WTC11 (cell line): Measurements from ENCODE around the gene ZNF205. TPM values are rescaled to one million over a fixed set of nuclear protein-coding genes. Genes with fewer than 3 reads are reported as not detected.

ENCODE experiments used
- ATAC-seq: fragments of 200-7000 bp; cut with Tn5 transposase; 2 replicates; pipeline ENCODE4 v1.10.0; 2021; ENCODE audit warnings: mild to moderate bottlenecking, moderate library complexity
- CTCF ChIA-PET: fragments of 300-600 bp; sonication (Branson Sonifier 250); formaldehyde crosslinking; loops from one replicate; lab custom pipeline; 2021; ENCODE audit warnings: antibody characterized with exemption; lab: Charles Lee
- POLR2A ChIA-PET: fragments of 350-600 bp; sonication (Branson Sonifier 250); formaldehyde crosslinking; loops from one replicate; lab custom pipeline; 2021; ENCODE audit warnings: antibody characterized with exemption; lab: Charles Lee
- DNase-seq: peaks from one replicate; pipeline ENCODE4 v3.0.0; 2021; ENCODE audit warnings: low spot score
- H3K27ac Mint-ChIP-seq: 2 replicates; pipeline ENCODE4 v1.8.0; 2021; ENCODE audit warnings: mixed read lengths
- H3K27me3 Mint-ChIP-seq: 2 replicates; pipeline ENCODE4 v1.8.0; 2021; ENCODE audit warnings: low read depth, mild to moderate bottlenecking, moderate library complexity, mixed read lengths
- H3K36me3 Mint-ChIP-seq: 2 replicates; pipeline ENCODE4 v1.8.0; 2021; ENCODE audit warnings: mixed read lengths
- H3K4me1 Mint-ChIP-seq: 2 replicates; pipeline ENCODE4 v1.8.0; 2022; ENCODE audit warnings: mixed read lengths
- H3K4me3 Mint-ChIP-seq: 2 replicates; pipeline ENCODE4 v1.8.0; 2021; ENCODE audit warnings: mild to moderate bottlenecking, moderate library complexity, mixed read lengths
- H3K9me3 Mint-ChIP-seq: 2 replicates; pipeline ENCODE4 v1.8.0; 2021; ENCODE audit warnings: mixed read lengths
- ATF1 ChIP-seq: sonication (generic); formaldehyde crosslinking; IDR thresholded peaks from 2 replicates; pipeline ENCODE4 v1.8.1; 2023; ENCODE audit warnings: mild to moderate bottlenecking, moderate library complexity, missing genetic modification reagents
- CREB1 ChIP-seq: sonication (generic); formaldehyde crosslinking; IDR thresholded peaks from 2 replicates; pipeline ENCODE4 v1.8.0; 2023; ENCODE audit warnings: mild to moderate bottlenecking, missing genetic modification reagents
- E2F4 ChIP-seq: sonication (generic); formaldehyde crosslinking; IDR thresholded peaks from 2 replicates; pipeline ENCODE4 v1.8.1; 2022; ENCODE audit warnings: low read depth, mild to moderate bottlenecking, moderate library complexity, missing genetic modification reagents, borderline replicate concordance
- FOXP1 ChIP-seq: sonication (generic); formaldehyde crosslinking; IDR thresholded peaks from 2 replicates; pipeline ENCODE4 v1.8.0; 2022; ENCODE audit warnings: missing genetic modification reagents, mild to moderate bottlenecking, moderate library complexity, borderline replicate concordance
- IRF1 ChIP-seq: sonication (generic); formaldehyde crosslinking; IDR thresholded peaks from 2 replicates; pipeline ENCODE4 v1.8.0; 2023; ENCODE audit warnings: missing genetic modification reagents
- KAT7 ChIP-seq: sonication (generic); formaldehyde crosslinking; IDR thresholded peaks from 2 replicates; pipeline ENCODE4 v1.8.1; 2023; ENCODE audit warnings: missing genetic modification reagents, mild to moderate bottlenecking, borderline replicate concordance
- MYBL2 ChIP-seq: sonication (generic); formaldehyde crosslinking; IDR thresholded peaks from 2 replicates; pipeline ENCODE4 v1.8.1; 2023; ENCODE audit warnings: mild to moderate bottlenecking, moderate library complexity, missing genetic modification reagents
- NFATC4 ChIP-seq: fragments of 250-450 bp; sonication (Bioruptor Pico); IDR thresholded peaks from 2 replicates; pipeline ENCODE4 v1.9.0; 2021; ENCODE audit warnings: mild to moderate bottlenecking
- NFE2L1 ChIP-seq: sonication (generic); formaldehyde crosslinking; IDR thresholded peaks from 2 replicates; pipeline ENCODE4 v1.8.1; 2023; ENCODE audit warnings: missing genetic modification reagents
- TEAD4 ChIP-seq: sonication (generic); formaldehyde crosslinking; IDR thresholded peaks from 2 replicates; pipeline ENCODE4 v1.8.0; 2022; ENCODE audit warnings: mild to moderate bottlenecking, missing genetic modification reagents
- ZNF263 ChIP-seq: sonication (generic); formaldehyde crosslinking; IDR thresholded peaks from 2 replicates; pipeline ENCODE4 v1.8.1; 2022; ENCODE audit warnings: low read depth, mild to moderate bottlenecking, moderate library complexity, missing genetic modification reagents
- ZNF512 ChIP-seq: sonication (generic); formaldehyde crosslinking; IDR thresholded peaks from 2 replicates; pipeline ENCODE4 v1.8.1; 2022; ENCODE audit warnings: missing genetic modification reagents, borderline replicate concordance
- total RNA-seq: library from RNA; stranded (reverse); gene quantifications from 3 replicates; pipeline ENCODE4 v1.2.3, GENCODE V29; 2021
- TF ChIP-seq, protein P1 (sequence below): sonication (generic); formaldehyde crosslinking; IDR thresholded peaks from 2 replicates; pipeline ENCODE4 v1.8.1; 2023; ENCODE audit warnings: mild to moderate bottlenecking, missing genetic modification reagents, moderate library complexity
- TF ChIP-seq, protein P2 (sequence below): sonication (generic); formaldehyde crosslinking; IDR thresholded peaks from 2 replicates; pipeline ENCODE4 v1.8.0; 2022; ENCODE audit warnings: mild to moderate bottlenecking, missing genetic modification reagents

The ZNF205 gene
- total RNA-seq, 1 experiment from 2014 or later: 22.7 TPM

- TF ChIP-seq TEAD4 (CRISPR knock-in tag): no peak
- no peak for TF ChIP-seq ZNF512 (CRISPR knock-in tag)
- TF ChIP-seq E2F4 (CRISPR knock-in tag): no peak
- TF ChIP-seq FOXP1: no peak
- Mint-ChIP-seq H3K36me3 (peaks cover 38% of the 10 kb centered on the region), H3K27ac (peak overlapping the region; percentile 84), H3K27me3 (no peaks in the 10 kb centered on the region), H3K4me1 (peaks cover 28% of the 10 kb centered on the region), H3K9me3 (no peaks in the 10 kb centered on the region), H3K4me3 (no peak overlapping the region)
- ATAC-seq: no peak
- POLR2A ChIA-PET: interaction anchor here (1.0 to 1.7 kb wide), 3 partner anchors 10 to 41 kb away, joined by 3 to 12 read pairs (median 3); partner anchors contain the start of gene ZSCAN10
- CTCF ChIA-PET: interaction anchor here (0.8 to 5.2 kb wide), 5 partner anchors 13 to 43 kb away, joined by 3 to 52 read pairs (median 13); no protein-coding TSS in a partner anchor
- DNase-seq: no peak
These were observed 23.9 kb upstream of the ZNF205 start for GRCh38 chr16:3088450-3088849.

DNA sequence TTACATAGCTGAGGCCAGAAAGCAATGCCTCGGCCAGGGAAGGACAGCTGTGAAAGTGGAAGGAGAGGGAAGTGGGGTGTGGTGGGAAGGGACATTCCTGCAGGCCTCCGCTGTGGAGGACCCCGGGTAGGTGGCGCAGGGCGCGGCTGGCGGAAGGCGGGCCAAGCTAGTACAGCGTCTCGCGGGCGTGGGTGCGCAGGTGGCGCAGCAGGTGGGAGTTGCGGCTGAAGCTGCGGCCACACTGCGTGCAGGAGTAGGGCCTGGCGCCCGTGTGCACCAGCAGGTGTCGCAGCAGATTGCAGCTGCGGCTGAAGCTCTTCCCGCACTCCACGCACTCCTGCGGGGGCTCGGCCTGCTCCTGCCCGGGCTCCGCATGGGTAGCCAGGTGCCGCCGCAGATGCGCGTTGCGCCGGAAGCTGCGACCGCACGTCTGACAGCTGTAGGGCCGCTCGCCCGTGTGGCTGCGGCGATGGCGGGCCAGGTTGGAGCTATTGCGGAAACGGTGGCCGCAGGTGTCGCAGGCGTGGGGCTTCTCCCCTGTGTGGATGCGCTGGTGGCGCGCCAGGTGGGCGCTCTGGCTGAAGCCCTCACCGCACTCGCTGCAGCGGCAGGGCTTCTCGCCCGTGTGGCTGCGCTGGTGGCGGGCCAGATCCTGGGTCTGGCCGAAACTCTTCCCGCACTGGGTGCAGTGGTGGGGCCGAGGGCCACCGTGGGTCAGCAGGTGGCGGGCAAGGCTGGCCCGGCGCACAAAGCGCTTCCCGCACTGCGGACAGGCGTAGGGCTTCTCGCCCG is 23.3 kb upstream of the ZNF205 start:
- Mint-ChIP-seq H3K27me3 (no peaks in the 10 kb centered on the region), H3K4me3 (no peak overlapping the region), H3K9me3 (no peaks in the 10 kb centered on the region), H3K4me1 (peaks cover 30% of the 10 kb centered on the region), H3K36me3 (peaks cover 38% of the 10 kb centered on the region), H3K27ac (peak overlapping the region; percentile 84)
- no peak for TF ChIP-seq ZNF263 (CRISPR knock-in tag)
- TF ChIP-seq, protein P1, sequence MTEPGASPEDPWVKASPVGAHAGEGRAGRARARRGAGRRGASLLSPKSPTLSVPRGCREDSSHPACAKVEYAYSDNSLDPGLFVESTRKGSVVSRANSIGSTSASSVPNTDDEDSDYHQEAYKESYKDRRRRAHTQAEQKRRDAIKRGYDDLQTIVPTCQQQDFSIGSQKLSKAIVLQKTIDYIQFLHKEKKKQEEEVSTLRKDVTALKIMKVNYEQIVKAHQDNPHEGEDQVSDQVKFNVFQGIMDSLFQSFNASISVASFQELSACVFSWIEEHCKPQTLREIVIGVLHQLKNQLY (CRISPR knock-in tag): 0 out of 2 replicates have a peak, but pooled peaks have one; percentile 51
- 0 out of 2 replicates have a peak, but pooled peaks have one; percentile 43 for TF ChIP-seq KAT7 (CRISPR knock-in tag)
- ATAC-seq: no peak
- no peak for DNase-seq
- POLR2A ChIA-PET: interaction anchor here (1.3 to 1.6 kb wide), 3 partner anchors 9 to 74 kb away, joined by 3 to 4 read pairs (median 3); partner anchors contain the start of gene ZSCAN10
- CTCF ChIA-PET: interaction anchor here (0.8 to 5.2 kb wide), 7 partner anchors 9 to 61 kb away, joined by 3 to 52 read pairs (median 7); no protein-coding TSS in a partner anchor

DNA sequence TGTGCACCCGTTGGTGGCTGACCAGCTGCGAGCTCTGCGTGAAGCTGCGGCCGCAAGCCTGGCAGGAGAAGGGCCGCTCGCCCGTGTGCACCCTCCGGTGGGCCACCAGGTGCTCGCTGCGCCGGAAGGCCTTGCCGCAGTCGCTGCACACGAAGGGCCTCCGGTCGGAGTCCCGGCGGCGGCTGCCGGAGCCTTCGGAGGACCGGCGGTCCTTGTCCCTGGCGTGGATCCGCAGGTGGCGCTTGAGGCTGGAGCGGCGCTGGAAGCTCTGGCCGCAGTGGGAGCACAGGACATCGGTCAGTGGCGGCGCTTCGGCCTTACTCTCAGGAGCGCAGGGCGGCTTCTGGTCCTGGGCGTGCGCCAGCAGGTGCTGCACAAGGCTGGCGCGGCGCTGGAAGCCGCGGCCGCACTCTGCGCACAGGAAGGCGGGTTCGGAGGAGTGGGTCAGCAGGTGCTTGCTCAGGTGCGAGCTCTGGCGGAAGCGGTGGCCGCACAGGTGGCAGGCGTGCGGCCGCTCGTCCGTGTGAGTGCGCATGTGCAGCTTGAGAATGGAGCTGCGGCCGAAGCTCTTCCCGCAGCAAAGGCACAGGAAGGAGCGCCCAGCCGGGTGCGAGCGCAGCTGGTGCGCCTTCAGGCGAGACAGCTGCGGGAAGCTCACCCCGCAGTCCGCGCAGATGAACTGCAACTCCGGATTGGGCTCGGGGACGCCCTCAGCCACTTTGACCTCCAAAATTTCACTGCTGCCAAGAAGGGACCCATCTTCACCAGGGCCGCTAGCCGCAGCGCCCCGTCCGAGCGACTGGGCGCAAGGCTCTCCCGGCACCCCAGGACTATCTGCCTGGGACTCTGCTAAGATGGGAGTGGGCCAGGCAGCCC is 22.4 kb upstream of the ZNF205 start:
- ATAC-seq: no peak
- Mint-ChIP-seq H3K27me3 (no peaks in the 10 kb centered on the region), H3K36me3 (peaks cover 47% of the 10 kb centered on the region), H3K27ac (no peak overlapping the region), H3K4me1 (peaks cover 38% of the 10 kb centered on the region), H3K9me3 (no peaks in the 10 kb centered on the region), H3K4me3 (no peak overlapping the region)
- POLR2A ChIA-PET: interaction anchor here (1.3 to 1.6 kb wide), 3 partner anchors 8 to 73 kb away, joined by 3 to 4 read pairs (median 3); partner anchors contain the start of gene ZSCAN10
- no peak for DNase-seq
- CTCF ChIA-PET: interaction anchor here (0.9 to 5.2 kb wide), 6 partner anchors 8 to 163 kb away, joined by 3 to 52 read pairs (median 6); no protein-coding TSS in a partner anchor
- TF ChIP-seq IRF1: no peak
- TF ChIP-seq NFE2L1 (CRISPR knock-in tag): no peak
- TF ChIP-seq, protein P2, sequence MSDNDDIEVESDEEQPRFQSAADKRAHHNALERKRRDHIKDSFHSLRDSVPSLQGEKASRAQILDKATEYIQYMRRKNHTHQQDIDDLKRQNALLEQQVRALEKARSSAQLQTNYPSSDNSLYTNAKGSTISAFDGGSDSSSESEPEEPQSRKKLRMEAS (CRISPR knock-in tag): no peak
- no peak for TF ChIP-seq KAT7 (CRISPR knock-in tag)
- TF ChIP-seq CREB1: no peak
- TF ChIP-seq MYBL2 (CRISPR knock-in tag): no peak
- no peak for TF ChIP-seq ATF1 (CRISPR knock-in tag)
- TF ChIP-seq NFATC4 (CRISPR knock-in tag): no peak
- TF ChIP-seq, all 79 proteins: peak for 0
